HG02623 (cell line): Measurements from ENCODE around the gene SERPINH1.

Experiments
- ATAC-seq: cut with Tn5 transposase; IDR thresholded peaks from one replicate; pipeline ENCODE4 v1.9.1; 2021; ENCODE audit warnings: moderate library complexity; ENCODE audit not compliant: unreplicated experiment

SERPINH1 gene

GRCh38 chr11:75554258-75555022 is 7.6 kb upstream of the SERPINH1 start:
- no peak for ATAC-seq

DNA sequence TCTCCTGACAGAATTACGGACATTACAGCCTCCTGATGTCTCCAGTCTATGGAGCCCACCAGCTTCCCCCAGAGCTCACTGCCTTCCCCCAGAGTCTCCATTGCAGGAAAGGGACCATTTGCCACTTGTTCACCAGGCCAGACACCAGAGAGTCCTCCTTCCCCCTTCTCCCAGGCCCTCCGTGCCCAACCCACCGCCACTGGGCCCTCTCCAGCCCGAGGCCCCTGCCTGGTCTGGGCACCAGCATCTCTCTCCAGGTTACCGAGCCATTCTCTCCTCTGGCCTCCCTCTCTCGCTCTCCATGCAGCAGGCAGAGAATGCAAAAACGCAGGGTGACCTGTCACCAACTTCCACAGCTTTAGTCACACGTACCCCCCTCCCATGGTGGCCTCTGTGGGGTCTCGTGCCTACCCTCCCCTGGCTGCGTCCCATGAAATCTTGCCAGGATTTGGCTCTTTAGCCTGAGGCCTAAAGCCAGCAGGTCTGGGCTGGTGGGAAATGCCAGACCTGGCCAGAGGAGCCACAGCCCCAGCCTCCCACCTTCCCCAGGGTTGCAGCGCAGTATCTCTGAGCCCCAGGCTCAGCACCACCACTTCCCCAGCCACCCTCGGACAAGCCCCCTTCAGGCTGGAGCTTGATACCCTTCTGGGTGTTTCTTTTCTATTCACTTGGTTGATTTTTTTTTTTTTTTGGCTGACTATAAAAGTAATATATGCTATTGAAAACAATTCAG is 6.8 kb upstream of the SERPINH1 start:
- no peak for ATAC-seq

GRCh38 chr11:75556275-75556674 is 5.8 kb upstream of the SERPINH1 start:
- ATAC-seq, result no peak

DNA sequence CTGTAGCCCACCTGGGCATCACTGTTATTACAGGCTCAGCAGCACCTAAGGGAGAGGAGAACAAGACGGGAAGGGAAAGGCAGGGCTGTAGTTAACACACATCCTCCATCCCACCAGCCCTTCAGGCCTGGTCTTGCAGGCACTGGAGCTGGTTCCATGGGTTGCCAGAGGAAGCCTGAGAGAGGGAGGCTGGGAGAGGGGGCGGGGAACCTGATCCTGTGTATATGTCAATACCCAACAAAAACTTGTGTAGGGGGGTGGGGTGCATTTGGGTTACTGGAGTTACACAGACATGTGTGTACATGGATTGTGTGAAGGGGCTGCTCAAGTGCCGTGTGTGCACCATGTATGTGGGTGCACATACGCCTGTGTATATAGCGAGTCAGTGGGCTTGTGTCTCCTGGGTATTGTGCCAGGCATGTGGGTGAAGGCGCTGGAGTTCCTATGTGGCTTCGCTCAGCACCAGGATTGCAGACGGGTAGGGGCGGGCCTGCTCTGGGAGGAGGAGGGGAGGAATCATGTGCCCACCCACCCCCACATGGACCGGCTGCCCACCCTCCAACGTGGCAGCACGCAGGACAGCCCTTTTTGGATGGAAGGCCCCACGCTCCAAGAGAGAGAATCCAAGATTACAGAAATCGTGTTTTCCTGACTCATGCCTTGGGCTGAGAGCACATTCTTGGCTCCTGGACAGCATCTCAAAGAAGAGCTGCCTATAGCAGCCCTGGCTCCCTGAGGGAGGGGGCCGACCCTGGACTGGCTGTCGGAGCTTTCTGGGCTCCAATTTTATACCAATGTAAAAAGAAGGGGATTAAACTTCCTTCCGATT is 4.2 kb upstream of the SERPINH1 start:
- no peak for ATAC-seq

DNA sequence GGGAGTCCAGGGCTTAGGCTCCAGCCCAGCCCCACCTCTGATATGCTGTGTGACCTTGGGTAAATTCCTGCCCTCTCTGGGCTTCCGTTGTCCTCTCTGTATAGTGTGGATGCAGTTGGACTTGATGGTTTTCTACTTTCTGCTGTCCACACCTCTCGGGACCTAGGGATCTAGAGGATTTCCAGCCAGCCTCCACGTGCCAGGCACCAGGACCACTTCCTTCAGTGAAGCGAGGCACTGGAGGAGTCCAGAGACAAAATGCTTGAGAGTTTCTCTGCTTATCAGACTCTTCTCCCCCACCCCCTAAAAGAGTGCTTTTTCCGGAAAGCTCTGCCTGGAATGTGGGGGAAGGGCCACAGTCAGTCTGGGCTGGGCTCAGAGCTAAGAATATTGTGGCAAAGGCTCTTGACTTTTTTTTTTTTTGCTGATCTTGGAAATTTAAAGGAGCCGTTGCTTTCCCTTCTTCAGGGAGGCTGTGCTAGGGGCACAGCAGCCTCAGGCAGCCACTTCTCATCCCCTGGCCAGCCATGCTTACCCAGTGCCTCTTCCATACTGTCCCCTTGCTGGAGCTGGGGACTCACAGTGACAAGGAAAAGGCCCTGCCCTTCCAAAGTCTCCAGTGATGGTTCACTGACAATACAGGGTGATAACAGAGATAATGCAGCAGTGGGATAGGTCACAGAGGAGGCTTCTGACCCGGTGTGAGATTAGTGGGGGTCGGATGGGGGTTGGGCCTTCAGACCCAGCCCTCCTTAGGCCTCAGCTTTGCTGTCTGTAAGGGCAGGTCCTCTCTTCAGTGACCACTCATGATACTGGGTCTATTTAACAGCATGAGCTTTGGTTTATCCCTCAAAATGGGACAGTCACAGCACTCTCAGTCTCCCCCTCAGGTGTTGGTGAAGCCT is 2.9 kb upstream of the SERPINH1 start:
- ATAC-seq, result no peak

- ATAC-seq, result no peak
Observed at GRCh38 chr11:75560644-75561043, 1.4 kb upstream of the SERPINH1 start.

GRCh38 chr11:75561426-75562047 is 516 bp upstream of the SERPINH1 start:
- no peak for ATAC-seq

DNA sequence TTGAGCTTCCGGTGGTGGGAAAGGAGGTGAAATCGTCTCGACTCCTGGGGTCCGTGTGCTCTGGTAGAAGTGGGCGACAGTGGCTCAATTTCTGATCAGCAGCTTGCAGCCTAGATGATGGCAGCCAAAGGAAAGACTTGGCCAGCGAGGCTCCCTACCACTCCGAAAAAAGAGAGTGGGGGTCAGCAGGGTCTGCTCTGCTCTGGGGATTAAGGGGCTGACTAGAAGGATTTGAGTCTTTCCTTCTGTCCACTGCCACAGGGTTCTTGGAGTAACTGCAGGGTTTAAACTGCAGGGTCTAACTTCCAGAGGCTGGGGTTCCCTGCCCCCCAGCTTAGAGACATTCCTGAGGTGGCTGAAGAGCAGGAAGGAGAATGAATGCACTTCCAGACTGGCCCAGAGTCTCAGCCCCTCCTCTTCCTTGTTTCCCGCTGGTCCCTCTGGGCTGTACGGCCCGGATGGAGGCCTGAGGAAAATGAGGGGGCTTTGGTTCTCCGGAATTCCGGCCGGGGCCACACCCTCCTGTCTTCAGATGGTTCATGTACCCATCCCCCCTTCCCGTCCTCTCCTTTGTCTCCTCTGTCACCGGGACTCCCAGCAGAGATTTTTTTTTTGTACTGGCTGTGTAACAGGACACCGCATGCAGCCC is 907 bp downstream of the SERPINH1 start:
- ATAC-seq, result no peak

DNA sequence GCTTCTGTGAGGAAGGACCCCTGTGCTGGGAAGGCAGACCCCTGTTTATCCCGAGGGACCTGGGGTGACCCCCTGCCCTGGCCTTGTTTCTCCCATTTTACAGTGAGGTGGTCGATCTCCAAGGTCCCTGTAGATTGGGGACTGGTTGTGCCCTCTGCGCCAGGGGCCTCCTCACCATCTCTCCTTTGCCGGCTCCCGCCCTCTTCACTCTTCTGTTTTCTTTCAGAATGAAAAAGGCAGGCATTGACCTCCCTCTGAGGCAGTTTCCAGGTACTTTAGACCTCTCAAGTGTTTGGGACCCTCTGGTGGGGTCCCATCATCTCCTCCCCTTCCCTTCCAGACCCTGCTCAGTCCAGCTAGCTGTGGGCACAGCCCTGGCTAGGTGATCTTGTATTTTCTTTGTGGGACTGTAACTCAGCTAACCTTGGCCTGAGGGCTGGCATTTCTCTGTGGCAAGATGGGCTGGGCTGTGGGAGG is 1.5 kb downstream of the SERPINH1 start:
- no peak for ATAC-seq

- ATAC-seq, result no peak
Observed at GRCh38 chr11:75563978-75564552, 2.0 kb downstream of the SERPINH1 start.

GRCh38 chr11:75565221-75565814 is 3.3 kb downstream of the SERPINH1 start:
- no peak for ATAC-seq

- ATAC-seq, result no peak
Observed at GRCh38 chr11:75565916-75566762, 4.1 kb downstream of the SERPINH1 start.

- no peak for ATAC-seq
Observed at GRCh38 chr11:75566763-75567279, 4.8 kb downstream of the SERPINH1 start.

GRCh38 chr11:75567971-75568370 is 5.9 kb downstream of the SERPINH1 start:
- ATAC-seq, result no peak

DNA sequence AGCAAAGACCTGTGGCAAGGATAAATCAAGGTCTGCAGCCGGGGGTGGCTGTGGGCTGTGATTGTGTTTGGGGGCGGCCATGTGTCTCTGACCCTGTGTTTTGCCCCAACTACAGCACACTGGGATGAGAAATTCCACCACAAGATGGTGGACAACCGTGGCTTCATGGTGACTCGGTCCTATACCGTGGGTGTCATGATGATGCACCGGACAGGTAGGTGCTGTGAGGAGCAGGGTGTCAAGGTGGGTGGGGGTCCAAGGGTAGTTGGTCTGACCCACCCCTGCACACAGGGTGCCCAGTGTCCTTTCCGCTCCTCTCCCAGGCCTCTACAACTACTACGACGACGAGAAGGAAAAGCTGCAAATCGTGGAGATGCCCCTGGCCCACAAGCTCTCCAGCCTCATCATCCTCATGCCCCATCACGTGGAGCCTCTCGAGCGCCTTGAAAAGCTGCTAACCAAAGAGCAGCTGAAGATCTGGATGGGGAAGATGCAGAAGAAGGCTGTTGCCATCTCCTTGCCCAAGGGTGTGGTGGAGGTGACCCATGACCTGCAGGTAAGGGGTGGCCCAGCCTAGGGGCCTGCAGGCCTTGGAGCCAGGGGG is 6.7 kb downstream of the SERPINH1 start:
- no peak for ATAC-seq

DNA sequence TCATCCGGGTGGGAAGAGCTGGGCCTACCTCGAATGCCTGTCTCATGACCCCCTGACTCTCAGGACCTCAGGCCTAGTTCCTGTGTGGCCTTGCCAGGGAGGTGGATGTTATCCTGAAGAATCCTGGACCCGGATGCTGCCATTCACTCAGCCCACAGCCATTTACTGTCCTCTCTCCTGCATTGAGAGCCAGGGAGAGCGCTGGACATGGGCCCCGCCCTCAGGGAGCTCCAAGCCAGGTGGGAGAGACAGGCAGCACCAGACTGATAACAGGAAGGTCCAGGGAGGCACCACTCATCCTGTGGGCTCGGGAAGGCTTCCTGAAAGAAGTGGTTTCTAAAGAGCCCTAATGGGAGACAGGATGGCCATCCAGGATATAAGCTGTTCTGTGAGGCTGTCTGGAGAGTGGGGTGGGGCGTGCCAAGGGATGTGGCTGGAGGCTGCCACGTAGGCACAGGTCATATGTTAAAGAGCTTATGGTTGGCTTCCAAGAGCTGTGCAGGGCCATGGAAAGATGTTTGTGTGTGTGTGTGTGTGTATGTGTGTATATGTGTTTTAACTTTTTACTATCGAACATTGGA is 8.6 kb downstream of the SERPINH1 start:
- ATAC-seq, result no peak

- ATAC-seq, result no peak
Observed at GRCh38 chr11:75571625-75572024, 9.6 kb downstream of the SERPINH1 start.
